Natural killer cell (primary cell): Measurements from ENCODE around the gene ATP2B1. TPM values are rescaled to one million over a fixed set of nuclear protein-coding genes. Genes with fewer than 3 reads are reported as not detected.

Source experiments
- ATAC-seq, 3 donors: fragments of 150-1000 bp in 2 of 3; fragments of 200-7000 bp in 1 of 3; cut with Tn5 transposase; 1 replicate in 1 of 3; 2 replicates in 2 of 3; pipeline ENCODE4 v1.10.0; 2021; ENCODE audit warnings: mild to moderate bottlenecking in 2 of 3, moderate library complexity in 2 of 3
- DNase-seq, 2 donors: peaks; one replicate each; pipeline versions ENCODE4 v3.0.0 to v3.0.0-alpha.2; 2013 to 2021; ENCODE audit warnings: mixed read lengths in 1 of 2
- H3K27ac ChIP-seq: one replicate; pipeline ENCODE4 v1.5.1; 2013; ENCODE audit warnings: mild to moderate bottlenecking, low read length
- H3K27me3 ChIP-seq: one replicate; pipeline ENCODE4 v1.6.1; 2013; ENCODE audit warnings: low read length; ENCODE audit not compliant: control insufficient read depth, insufficient read depth
- H3K36me3 ChIP-seq: one replicate; pipeline ENCODE4 v1.6.1; 2013; ENCODE audit warnings: low read length; ENCODE audit not compliant: control insufficient read depth, insufficient read depth
- H3K4me1 ChIP-seq: one replicate; pipeline ENCODE4 v1.6.1; 2013; ENCODE audit warnings: low read length; ENCODE audit not compliant: control insufficient read depth, insufficient read depth
- H3K4me3 ChIP-seq: one replicate; pipeline ENCODE4 v1.5.1; 2013; ENCODE audit warnings: low read length
- H3K9me3 ChIP-seq: one replicate; pipeline ENCODE4 v1.6.1; 2013; ENCODE audit warnings: low read length; ENCODE audit not compliant: control insufficient read depth, insufficient read depth
- H3K27ac Mint-ChIP-seq, 2 donors: one replicate each; pipeline ENCODE4 v1.8.0; 2022; ENCODE audit warnings: mild to moderate bottlenecking in 2 of 2, mixed read lengths in 2 of 2, moderate library complexity in 1 of 2
- H3K27me3 Mint-ChIP-seq, 2 donors: one replicate each; pipeline ENCODE4 v1.8.0; 2022; ENCODE audit warnings: low read depth in 2 of 2, mixed read lengths in 2 of 2
- H3K36me3 Mint-ChIP-seq: one replicate; pipeline ENCODE4 v1.8.0; 2022; ENCODE audit warnings: mixed read lengths
- H3K4me1 Mint-ChIP-seq, 2 donors: one replicate each; pipeline ENCODE4 v1.8.0; 2022; ENCODE audit warnings: mixed read lengths in 2 of 2
- H3K4me3 Mint-ChIP-seq: one replicate; pipeline ENCODE4 v1.8.0; 2022; ENCODE audit warnings: mild to moderate bottlenecking, moderate library complexity, mixed read lengths
- H3K9me3 Mint-ChIP-seq, 2 donors: one replicate each; pipeline ENCODE4 v1.8.0; 2022; ENCODE audit warnings: mixed read lengths in 2 of 2
- WGBS: methylation state at CpG from one replicate; pipeline ENCODE4 v1.1.7; 2013; ENCODE audit warnings: missing lambda C conversion rate; ENCODE audit not compliant: insufficient coverage; 5-methylcytosine and 5-hydroxymethylcytosine counted together
- intact Hi-C: fragments of 100-400 bp; cut with micrococcal nuclease; formaldehyde crosslinking; loops from one replicate; pipeline ENCODE4 v1.14.2; 2022
- total RNA-seq, 4 donors: library from RNA; stranded (reverse); fragments of 120-200 nt in 1 of 4; gene quantifications; one replicate each; pipeline versions ENCODE4 v1.2.3 to v1.2.4, GENCODE V29; 2013 to 2022
- TF ChIP-seq, protein P1 (sequence below): fragments of 200-600 bp; IDR thresholded peaks from one replicate; pipeline ENCODE4 v1.8.0; 2022; ENCODE audit warnings: antibody characterized with exemption

Gene ATP2B1
- total RNA-seq, 3 donors from 2014 or later (not counting 1 experiment from before 2014, with no cell fraction given), result 87.8 to 97.6 (median 97.3) TPM

- H3K27ac ChIP-seq, result no peak overlapping the region
- intact Hi-C loops, result no loop called here
- H3K36me3 ChIP-seq, result peaks cover 38% of the 10 kb centered on the region
- H3K27me3 ChIP-seq, result no peaks in the 10 kb centered on the region
- no peak for DNase-seq
- no peaks in the 10 kb centered on the region for H3K4me1 ChIP-seq
- TF ChIP-seq, protein P1, sequence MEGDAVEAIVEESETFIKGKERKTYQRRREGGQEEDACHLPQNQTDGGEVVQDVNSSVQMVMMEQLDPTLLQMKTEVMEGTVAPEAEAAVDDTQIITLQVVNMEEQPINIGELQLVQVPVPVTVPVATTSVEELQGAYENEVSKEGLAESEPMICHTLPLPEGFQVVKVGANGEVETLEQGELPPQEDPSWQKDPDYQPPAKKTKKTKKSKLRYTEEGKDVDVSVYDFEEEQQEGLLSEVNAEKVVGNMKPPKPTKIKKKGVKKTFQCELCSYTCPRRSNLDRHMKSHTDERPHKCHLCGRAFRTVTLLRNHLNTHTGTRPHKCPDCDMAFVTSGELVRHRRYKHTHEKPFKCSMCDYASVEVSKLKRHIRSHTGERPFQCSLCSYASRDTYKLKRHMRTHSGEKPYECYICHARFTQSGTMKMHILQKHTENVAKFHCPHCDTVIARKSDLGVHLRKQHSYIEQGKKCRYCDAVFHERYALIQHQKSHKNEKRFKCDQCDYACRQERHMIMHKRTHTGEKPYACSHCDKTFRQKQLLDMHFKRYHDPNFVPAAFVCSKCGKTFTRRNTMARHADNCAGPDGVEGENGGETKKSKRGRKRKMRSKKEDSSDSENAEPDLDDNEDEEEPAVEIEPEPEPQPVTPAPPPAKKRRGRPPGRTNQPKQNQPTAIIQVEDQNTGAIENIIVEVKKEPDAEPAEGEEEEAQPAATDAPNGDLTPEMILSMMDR, result no peak
- no peak overlapping the region for H3K4me3 ChIP-seq
- peaks cover 29% of the 10 kb centered on the region for H3K36me3 Mint-ChIP-seq
- ATAC-seq, result no peak
- H3K27ac Mint-ChIP-seq, result no peak overlapping the region
- H3K9me3 ChIP-seq, result no peaks in the 10 kb centered on the region
- H3K4me3 Mint-ChIP-seq, result no peak overlapping the region
- H3K9me3 Mint-ChIP-seq, result no peaks in the 10 kb centered on the region
- no peaks in the 10 kb centered on the region for H3K27me3 Mint-ChIP-seq
- H3K4me1 Mint-ChIP-seq, result peaks cover 0 to 2% of the 10 kb centered on the region in 2 donors
Measured at GRCh38 chr12:89589753-89590152, 118.9 kb downstream of the ATP2B1 start.

- H3K27ac ChIP-seq, result no peak overlapping the region
- no peaks in the 10 kb centered on the region for H3K36me3 ChIP-seq
- no peak for ATAC-seq
- H3K4me3 ChIP-seq, result no peak overlapping the region
- H3K9me3 ChIP-seq, result no peaks in the 10 kb centered on the region
- TF ChIP-seq, protein P1, result no peak
- Mint-ChIP-seq H3K9me3 (no peaks in the 10 kb centered on the region), H3K4me1 (no peaks in the 10 kb centered on the region), H3K36me3 (no peaks in the 10 kb centered on the region), H3K27ac (no peak overlapping the region), H3K4me3 (no peak overlapping the region), H3K27me3 (no peaks in the 10 kb centered on the region)
- DNase-seq, result no peak
- H3K27me3 ChIP-seq, result no peaks in the 10 kb centered on the region
- WGBS, result no CpG with 5 or more reads among the region's 2 CpGs
- intact Hi-C loops, result no loop called here
- H3K4me1 ChIP-seq, result no peaks in the 10 kb centered on the region
Measured at GRCh38 chr12:89578499-89578898, 130.1 kb downstream of the ATP2B1 start.

- Mint-ChIP-seq H3K27me3 (no peaks in the 10 kb centered on the region), H3K4me1 (no peaks in the 10 kb centered on the region), H3K36me3 (no peaks in the 10 kb centered on the region), H3K27ac (no peak overlapping the region), H3K4me3 (no peak overlapping the region), H3K9me3 (no peaks in the 10 kb centered on the region)
- H3K36me3 ChIP-seq, result no peaks in the 10 kb centered on the region
- ATAC-seq, result no peak
- no peak for DNase-seq
- no peaks in the 10 kb centered on the region for H3K27me3 ChIP-seq
- H3K27ac ChIP-seq, result no peak overlapping the region
- no peaks in the 10 kb centered on the region for H3K9me3 ChIP-seq
- no peak overlapping the region for H3K4me3 ChIP-seq
- intact Hi-C loops, result no loop called here
- TF ChIP-seq, protein P1, result no peak
- no peaks in the 10 kb centered on the region for H3K4me1 ChIP-seq
- WGBS, result 100% methylated on average over 1 of the region's 1 CpG
Measured at GRCh38 chr12:89576572-89577220, 131.9 kb downstream of the ATP2B1 start.

DNA sequence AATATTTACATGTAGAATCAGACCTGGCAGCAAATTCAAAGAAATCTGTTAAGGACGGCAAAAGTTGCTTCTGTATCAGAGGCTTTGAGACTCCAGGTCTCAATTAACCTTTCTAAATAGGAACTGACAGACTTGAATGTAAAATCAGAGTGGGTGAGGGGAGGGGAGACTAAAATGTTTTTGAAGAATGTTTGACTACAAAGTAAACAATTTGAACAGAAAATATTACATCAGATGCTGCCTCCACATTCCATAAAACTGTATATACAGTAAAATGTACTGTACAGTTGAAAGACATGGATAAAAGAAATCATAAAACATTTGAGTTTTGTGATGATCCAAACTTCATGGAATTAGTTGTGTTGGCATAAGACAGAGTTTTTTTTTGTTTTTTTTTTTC lies 133.3 kb downstream of the ATP2B1 start:
- DNase-seq, result no peak
- Mint-ChIP-seq H3K4me3 (no peak overlapping the region), H3K36me3 (no peaks in the 10 kb centered on the region), H3K27ac (no peak overlapping the region), H3K4me1 (no peaks in the 10 kb centered on the region), H3K9me3 (no peaks in the 10 kb centered on the region), H3K27me3 (no peaks in the 10 kb centered on the region)
- no peaks in the 10 kb centered on the region for H3K4me1 ChIP-seq
- H3K9me3 ChIP-seq, result no peaks in the 10 kb centered on the region
- H3K36me3 ChIP-seq, result no peaks in the 10 kb centered on the region
- ATAC-seq, result no peak
- H3K27me3 ChIP-seq, result no peaks in the 10 kb centered on the region
- TF ChIP-seq, protein P1, result no peak
- H3K27ac ChIP-seq, result no peak overlapping the region
- 100% methylated on average over 1 of the region's 1 CpG for WGBS
- intact Hi-C loops, result no loop called here
- H3K4me3 ChIP-seq, result no peak overlapping the region
